Measurements from ENCODE around the gene NEGR1.

NEGR1 gene

DNA sequence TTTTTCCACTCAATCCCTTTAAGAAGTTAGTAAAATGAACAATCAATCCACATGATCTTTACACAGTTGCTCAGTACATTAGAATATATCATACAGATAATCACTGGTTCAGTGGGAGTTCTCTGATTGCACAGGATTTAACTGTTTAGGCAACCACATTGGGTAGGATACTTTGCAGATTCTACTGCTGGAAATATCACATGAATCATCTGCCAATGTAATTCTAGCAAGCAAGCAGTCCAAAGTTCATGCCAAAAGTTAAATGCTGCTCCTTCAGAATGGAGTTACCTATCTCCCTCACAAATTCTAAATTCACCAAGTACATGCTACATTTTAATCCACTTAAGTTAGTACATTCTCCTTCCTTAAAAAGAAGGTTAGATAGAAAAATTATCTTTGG is 52.4 kb downstream of the NEGR1 start:
- no peak for DNase-seq

GRCh38 chr1:72227667-72228066 is 54.7 kb downstream of the NEGR1 start:
- no peak for DNase-seq

DNA sequence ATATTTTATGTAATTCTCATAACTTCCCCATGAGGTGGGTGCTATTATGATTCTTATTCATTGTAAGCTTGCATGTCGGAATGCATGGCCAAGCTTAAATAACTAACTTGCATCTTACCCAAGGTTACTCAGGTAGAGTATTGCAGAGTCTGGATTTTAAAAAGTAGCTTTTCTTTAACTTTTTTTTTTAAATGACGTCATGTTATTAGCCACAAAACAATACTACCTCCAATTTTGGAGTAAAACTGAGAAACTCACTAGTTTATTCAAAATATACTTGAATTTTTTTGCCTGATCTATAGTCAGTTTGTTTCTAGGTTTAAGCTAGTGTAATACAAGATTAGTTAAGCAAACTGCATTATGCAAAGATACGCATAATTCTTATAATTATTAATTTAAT is 57.8 kb downstream of the NEGR1 start:
- no peak for DNase-seq

GRCh38 chr1:72221811-72222210 is 60.5 kb downstream of the NEGR1 start:
- DNase-seq = no peak

DNA sequence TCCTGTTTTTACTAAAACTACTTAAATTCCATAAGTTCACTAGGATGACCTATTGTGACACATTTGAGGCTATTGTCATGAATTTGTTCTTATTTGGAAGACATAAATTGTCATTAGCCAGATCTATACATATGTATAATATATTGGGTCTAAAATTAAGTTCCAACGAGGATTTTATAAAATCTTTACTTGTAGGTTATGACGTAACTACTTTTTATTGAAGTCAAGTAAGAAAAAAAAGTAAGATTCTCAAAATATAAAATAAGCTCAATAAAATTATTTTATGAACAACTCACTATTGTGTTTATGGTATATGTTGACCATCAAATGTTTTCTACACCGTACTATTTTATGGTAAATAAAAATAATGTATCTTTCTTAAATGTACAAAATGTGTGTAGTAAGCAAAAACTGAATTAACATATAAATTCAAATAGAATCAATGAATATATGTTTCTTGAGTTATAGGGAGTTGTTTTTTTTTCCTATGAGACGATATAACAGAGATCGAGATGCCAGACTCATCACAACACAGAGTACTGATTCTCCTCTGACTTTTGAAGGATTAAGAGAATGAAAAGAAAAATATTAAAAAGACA is 64.1 kb downstream of the NEGR1 start:
- no peak for DNase-seq

- DNase-seq = no peak
Observed at GRCh38 chr1:72207059-72207458, 75.3 kb downstream of the NEGR1 start.

GRCh38 chr1:72202761-72203160 is 79.6 kb downstream of the NEGR1 start:
- DNase-seq = no peak

GRCh38 chr1:72197786-72198185 is 84.6 kb downstream of the NEGR1 start:
- DNase-seq = no peak

DNA sequence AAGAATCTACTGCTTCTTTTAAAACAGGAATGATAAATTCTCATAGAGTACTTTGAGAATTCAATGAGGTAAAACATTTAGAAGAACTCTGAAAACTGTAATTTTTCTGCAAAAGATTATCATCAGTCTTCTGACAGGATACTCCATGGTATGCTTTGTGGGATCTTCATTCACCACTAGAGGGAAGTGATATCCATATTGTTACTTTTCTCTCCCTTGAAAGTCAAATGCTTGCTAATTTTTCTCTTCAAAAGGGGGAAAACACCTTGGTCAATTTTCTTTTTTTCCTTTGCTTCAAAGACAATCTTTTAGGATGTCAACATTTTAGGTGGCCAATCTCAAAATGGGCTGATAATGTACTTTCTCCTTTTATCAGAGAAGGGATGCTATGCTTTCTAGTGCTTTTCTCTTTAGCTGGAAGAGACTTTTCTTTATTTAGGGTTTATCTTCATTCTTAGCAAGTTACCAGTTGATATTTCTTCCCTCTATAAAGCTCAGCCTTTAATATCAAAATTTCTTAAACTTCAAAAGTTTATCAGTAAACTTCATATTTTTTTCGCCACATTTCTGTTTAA is 95.5 kb downstream of the NEGR1 start:
- DNase-seq = no peak

- no peak for DNase-seq
Observed at GRCh38 chr1:72184099-72184701, 98.1 kb downstream of the NEGR1 start.

- no peak for DNase-seq
Observed at GRCh38 chr1:72182859-72183258, 99.5 kb downstream of the NEGR1 start.

DNA sequence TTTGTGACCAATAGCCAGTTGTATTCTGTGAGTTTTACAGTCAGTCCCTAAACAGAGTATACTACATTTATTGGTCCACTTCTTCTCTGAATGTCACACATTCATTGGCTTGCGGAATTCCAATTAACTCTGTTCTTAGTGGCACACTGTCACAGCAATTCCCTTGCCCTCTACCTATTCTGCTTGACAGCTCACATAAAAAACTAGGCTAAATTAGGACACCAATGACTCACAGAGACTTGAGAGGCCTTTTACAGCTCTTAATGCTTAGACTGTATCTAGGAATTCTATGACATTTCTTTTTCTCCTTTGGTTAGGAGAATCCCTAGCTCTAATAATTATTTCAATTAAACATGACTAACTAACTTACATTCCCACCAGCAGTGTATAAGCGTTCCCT is 104.1 kb downstream of the NEGR1 start:
- DNase-seq = no peak

DNA sequence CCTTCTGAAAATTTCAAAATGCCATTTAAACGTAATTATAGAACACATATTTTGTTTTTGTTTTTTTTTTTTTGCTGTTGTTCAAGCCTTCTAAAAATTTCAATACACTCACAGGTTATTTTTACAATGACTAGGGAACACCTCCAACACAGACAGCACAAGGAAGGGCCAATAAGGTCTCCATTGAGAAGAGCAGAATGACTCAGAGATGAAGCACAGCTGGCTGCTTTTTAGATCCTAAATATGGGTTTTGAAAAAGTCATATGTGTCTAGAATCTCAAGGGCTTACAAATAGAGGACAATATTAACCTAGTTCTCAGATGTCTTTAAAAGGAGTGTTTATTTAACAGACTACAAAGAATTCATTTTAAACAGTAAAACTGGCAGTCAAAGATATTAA is 104.6 kb downstream of the NEGR1 start:
- DNase-seq = no peak

DNA sequence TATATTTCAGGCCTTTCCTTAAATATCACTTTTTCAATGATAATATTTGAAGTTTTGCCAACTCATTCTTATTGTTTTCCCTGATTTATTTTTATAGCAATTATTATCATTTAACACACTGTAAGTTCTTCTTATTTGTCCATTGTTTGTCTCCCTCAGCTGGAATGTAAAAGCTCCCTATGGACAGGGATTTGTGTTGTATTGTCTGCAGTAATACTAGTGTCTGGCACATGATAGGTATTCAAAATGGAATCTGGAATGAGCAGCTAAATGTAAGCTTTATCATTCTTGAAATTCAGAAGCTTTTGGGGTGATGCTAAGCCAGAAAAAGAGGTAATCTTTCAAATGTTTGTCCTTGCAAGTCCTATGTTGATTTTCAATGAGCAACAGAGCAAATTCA is 112.1 kb downstream of the NEGR1 start:
- no peak for DNase-seq

DNA sequence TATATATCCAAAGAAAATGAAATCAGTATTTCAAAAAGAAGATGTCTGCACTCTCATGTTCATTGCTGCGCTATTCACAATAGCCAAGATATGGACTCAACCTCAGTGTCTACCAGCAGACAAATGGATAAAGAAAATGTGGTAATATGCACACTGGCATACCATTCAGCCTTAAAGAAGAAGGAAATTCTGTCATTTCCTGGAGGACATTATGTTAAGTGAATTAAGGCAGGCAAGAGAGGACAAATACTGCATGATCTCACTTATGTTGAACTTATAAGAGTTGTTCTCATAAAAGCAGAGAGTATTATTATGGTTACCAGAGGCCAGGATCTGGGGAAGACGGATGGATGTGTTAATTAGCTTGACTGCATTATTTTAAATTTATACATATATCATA is 115.9 kb downstream of the NEGR1 start:
- DNase-seq = no peak

DNA sequence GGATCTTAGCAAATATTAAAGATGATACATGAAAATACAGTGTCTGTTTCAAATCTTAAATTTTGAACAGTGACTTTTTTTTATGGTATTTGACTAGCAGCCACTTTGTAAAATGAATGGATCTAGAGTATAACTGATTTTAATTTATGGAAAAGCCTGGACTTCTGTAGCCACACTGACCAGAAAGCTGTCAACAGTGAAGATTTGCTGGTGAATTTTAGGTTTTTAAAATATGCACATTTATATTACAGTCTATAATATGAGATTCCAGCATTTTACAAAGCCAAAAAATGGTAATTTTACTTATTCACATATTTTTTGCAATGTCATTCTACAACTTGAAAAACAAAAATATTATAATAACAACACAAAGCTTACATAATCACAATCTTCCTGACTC is 131.8 kb downstream of the NEGR1 start:
- DNase-seq = no peak

DNA sequence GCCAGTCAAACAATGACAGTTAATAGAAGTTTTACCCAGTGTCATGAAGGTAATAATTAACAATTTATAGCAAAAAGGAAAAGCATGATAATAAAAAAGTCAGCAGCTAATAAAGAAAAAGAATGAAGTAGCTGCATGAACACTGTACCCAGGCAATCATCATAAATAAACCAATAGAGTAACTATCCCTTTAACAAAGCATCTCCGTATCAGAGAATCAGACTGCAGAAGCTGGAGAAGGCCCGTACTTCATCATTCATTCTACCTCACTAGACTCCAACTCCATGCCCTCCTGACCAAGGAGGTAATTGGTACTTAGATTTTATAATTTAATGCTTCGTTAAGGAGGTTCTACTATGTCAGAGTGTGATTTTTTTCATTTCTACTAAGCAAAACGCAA is 140.5 kb downstream of the NEGR1 start:
- DNase-seq = no peak

DNA sequence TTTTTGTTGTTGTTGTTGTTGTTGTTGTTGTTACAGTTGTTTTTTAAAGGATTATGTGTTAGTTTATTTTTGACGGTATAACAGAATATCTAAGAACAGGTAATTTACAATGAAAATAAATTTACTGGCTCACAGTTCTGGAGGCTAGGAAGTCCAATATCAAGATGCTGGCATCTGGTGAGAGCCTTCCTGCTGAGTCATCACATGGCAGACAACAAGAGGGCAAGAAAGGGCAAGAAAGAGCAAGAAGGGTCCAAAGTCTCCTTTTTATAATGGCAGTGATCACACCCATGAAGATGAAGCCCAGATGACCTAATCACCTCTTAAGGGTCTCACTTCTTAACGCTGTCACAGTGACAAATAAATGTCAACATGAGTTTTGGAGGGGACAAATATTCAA is 142.1 kb downstream of the NEGR1 start:
- DNase-seq = no peak

DNA sequence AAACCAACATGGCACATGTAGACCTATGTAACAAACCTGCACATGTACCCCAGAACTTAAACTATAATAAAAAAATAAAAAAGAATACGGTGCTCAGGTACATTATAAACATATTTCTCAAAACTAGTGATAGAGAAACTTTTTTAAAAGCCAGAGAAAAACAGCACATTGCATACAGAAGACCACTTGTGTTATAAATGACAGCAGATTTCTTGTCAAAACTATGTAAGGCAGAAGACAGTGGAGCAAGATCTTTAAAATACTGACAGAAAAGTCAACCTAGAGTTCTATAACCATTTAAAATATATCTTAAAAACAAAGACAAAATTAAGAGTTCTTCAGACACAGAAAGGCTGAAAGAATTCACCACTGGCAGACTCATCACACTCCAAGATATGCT is 144.7 kb downstream of the NEGR1 start:
- DNase-seq = no peak

GRCh38 chr1:72129869-72130268 is 152.5 kb downstream of the NEGR1 start:
- no peak for DNase-seq

- no peak for DNase-seq
Observed at GRCh38 chr1:72122099-72122880, 160.0 kb downstream of the NEGR1 start.

GRCh38 chr1:72119491-72119890 is 162.8 kb downstream of the NEGR1 start:
- DNase-seq = no peak

GRCh38 chr1:72117621-72118020 is 164.7 kb downstream of the NEGR1 start:
- no peak for DNase-seq

DNA sequence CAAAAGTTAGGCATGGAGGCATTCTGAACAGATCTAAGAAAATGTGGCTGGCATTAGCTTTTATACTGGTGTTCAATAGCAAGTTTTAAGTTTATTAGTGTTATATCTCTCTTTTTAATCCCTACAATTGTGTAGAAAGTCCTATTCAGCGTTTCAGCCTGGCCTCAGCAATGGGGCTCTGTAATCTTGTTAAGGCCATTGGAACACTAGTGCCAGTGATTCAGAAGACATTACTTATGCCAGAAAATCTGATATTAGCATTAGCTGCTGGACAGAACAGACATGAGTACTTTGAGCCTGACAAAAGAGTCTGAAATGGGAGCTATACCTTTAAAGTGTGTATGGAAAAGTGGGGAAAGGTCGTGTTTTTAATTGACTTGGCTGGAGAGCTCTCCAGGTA is 167.0 kb downstream of the NEGR1 start:
- no peak for DNase-seq
